Naive thymus-derived CD4-positive, alpha-beta T cell (primary cell): ENCODE data around the gene NUP160. TPM values are rescaled to one million over a fixed set of nuclear protein-coding genes. Genes with fewer than 3 reads are reported as not detected.
"Not testable (repeated sequence)": the region's sequence is repeated elsewhere in the genome, so short reads cannot be mapped to it uniquely, and the experiment has no call there.

Source experiments
- ATAC-seq: fragments of 150-1000 bp; cut with Tn5 transposase; 2 replicates; pipeline ENCODE4 v1.10.0; 2021; ENCODE audit warnings: mild to moderate bottlenecking, moderate library complexity
- CTCF ChIA-PET: fragments of 350-600 bp; sonication (Branson Sonifier 250); formaldehyde crosslinking; loops from one replicate; lab custom pipeline; 2021; ENCODE audit warnings: antibody characterized with exemption; lab: Charles Lee
- POLR2A ChIA-PET: fragments of 350-600 bp; sonication (Branson Sonifier 250); formaldehyde crosslinking; loops from one replicate; lab custom pipeline; 2021; ENCODE audit warnings: antibody characterized with exemption, inconsistent platforms; lab: Charles Lee
- DNase-seq, 9 donors: peaks; one replicate each; pipeline versions ENCODE4 v3.0.0 to v3.0.0-alpha.2; 2020 to 2022; ENCODE audit warnings: mixed read lengths in 1 of 9
- H3K27ac ChIP-seq: one replicate; pipeline ENCODE4 v1.7.0; 2013; ENCODE audit warnings: mild to moderate bottlenecking, low read depth, low read length, moderate library complexity
- H3K27me3 ChIP-seq, 2 donors: one replicate each; pipeline ENCODE4 v1.7.0; 2013; ENCODE audit warnings: low read length in 2 of 2, mild to moderate bottlenecking in 2 of 2, moderate library complexity in 2 of 2; ENCODE audit not compliant: control insufficient read depth in 2 of 2, insufficient read depth in 2 of 2
- H3K36me3 ChIP-seq, 3 experiments: 1 replicate in 2 of 3; 2 replicates in 1 of 3; pipeline ENCODE4 v1.7.0; 2013; ENCODE audit warnings: low read length in 3 of 3, mild to moderate bottlenecking in 3 of 3, moderate library complexity in 1 of 3; ENCODE audit not compliant: insufficient read depth in 3 of 3, control insufficient read depth in 2 of 3
- H3K4me1 ChIP-seq, 2 donors: one replicate each; pipeline ENCODE4 v1.7.0; 2013; ENCODE audit warnings: low read length in 2 of 2, mild to moderate bottlenecking in 2 of 2, moderate library complexity in 1 of 2; ENCODE audit not compliant: control insufficient read depth in 2 of 2, insufficient read depth in 2 of 2
- H3K4me3 ChIP-seq: 2 replicates; pipeline ENCODE4 v1.7.0; 2013; ENCODE audit warnings: mild to moderate bottlenecking, low read length
- H3K9me3 ChIP-seq, 3 experiments: 1 replicate in 2 of 3; 2 replicates in 1 of 3; pipeline ENCODE4 v1.7.0; 2013; ENCODE audit warnings: low read length in 3 of 3; ENCODE audit not compliant: control insufficient read depth in 2 of 3
- H3K27ac Mint-ChIP-seq, 9 donors: one replicate each; pipeline ENCODE4 v1.8.0; 2020 to 2022; ENCODE audit warnings: mixed read lengths in 9 of 9, mild to moderate bottlenecking in 8 of 9, moderate library complexity in 5 of 9, inconsistent platforms in 2 of 9
- H3K27me3 Mint-ChIP-seq, 5 donors: one replicate each; pipeline ENCODE4 v1.8.0; 2021 to 2022; ENCODE audit warnings: mixed read lengths in 5 of 5, mild to moderate bottlenecking in 1 of 5
- H3K36me3 Mint-ChIP-seq, 5 donors: one replicate each; pipeline ENCODE4 v1.8.0; 2020 to 2022; ENCODE audit warnings: mixed read lengths in 5 of 5, mild to moderate bottlenecking in 3 of 5, inconsistent platforms in 1 of 5
- H3K4me1 Mint-ChIP-seq, 7 donors: one replicate each; pipeline ENCODE4 v1.8.0; 2020 to 2022; ENCODE audit warnings: mixed read lengths in 7 of 7, mild to moderate bottlenecking in 3 of 7, inconsistent platforms in 1 of 7
- H3K4me3 Mint-ChIP-seq, 10 donors: one replicate each; pipeline ENCODE4 v1.8.0; 2020 to 2022; ENCODE audit warnings: mild to moderate bottlenecking in 10 of 10, mixed read lengths in 10 of 10, moderate library complexity in 6 of 10, inconsistent platforms in 2 of 10
- H3K9me3 Mint-ChIP-seq, 11 donors: one replicate each; pipeline ENCODE4 v1.8.0; 2020 to 2022; ENCODE audit warnings: mixed read lengths in 11 of 11, mild to moderate bottlenecking in 4 of 11, inconsistent platforms in 1 of 11, moderate library complexity in 1 of 11
- intact Hi-C, 2 donors: fragments of 100-400 bp; cut with micrococcal nuclease; formaldehyde crosslinking; loops; one replicate each; pipeline ENCODE4 v1.15.1; 2023
- polyA plus RNA-seq, 2 donors: library from polyadenylated mRNA; unstranded; fragments of 300-500 nt; fragmentation: Illumina TruSeq; gene quantifications; one replicate each; pipeline ENCODE4 v1.2.3, GENCODE V29; 2021
- total RNA-seq, 6 experiments: library from RNA in 5 of 6; stranded (reverse) in 5 of 6; gene quantifications; 1 replicate in 5 of 6; 2 replicates in 1 of 6; pipeline ENCODE4 v1.2.3 and lab custom pipeline; 2021 to 2026

Gene NUP160
- total and polyA plus RNA-seq, 7 experiments from 2014 or later: 35.1 to 68.0 (median 61.1) TPM

DNA sequence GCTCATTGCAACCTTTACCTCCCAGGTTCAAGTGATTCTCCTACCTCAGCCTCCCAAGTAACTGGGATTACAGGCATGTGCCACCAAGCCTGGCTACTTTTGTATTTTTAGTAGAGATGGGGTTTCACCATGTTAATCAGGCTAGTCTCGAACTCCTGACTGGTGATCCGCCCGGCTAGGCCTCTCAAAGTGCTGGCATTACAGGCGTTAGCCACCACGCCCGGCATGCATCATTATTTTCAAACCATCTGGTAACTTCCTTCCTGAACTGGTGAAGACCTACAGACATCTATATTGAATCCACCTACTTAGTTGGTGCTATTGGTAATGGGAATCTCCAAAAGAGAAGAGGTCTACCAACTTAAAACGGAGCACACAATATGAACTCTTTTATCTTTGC is 110.3 kb downstream of the NUP160 start:
- H3K4me1 ChIP-seq, DNase-seq, H3K9me3 ChIP-seq, POLR2A ChIA-PET, H3K27me3 ChIP-seq, CTCF ChIA-PET, H3K27me3 Mint-ChIP-seq, H3K9me3 Mint-ChIP-seq, H3K4me3 Mint-ChIP-seq, ATAC-seq, H3K27ac ChIP-seq, H3K4me3 ChIP-seq, H3K4me1 Mint-ChIP-seq: not testable (repeated sequence)
- Mint-ChIP-seq H3K27ac (peak overlapping the region in 4 of 9 donors; percentile 28 to 40 (median 30)), H3K36me3 (peaks cover 5 to 36% (median 16%) of the 10 kb centered on the region in 5 donors)
- intact Hi-C loops: loop anchor here in 1 of 2 donors (10.0 kb wide), 1 partner anchor 67 kb away; no protein-coding TSS in a partner anchor
- peaks cover 22 to 77% (median 29%) of the 10 kb centered on the region in 3 experiments for H3K36me3 ChIP-seq

- H3K4me1 Mint-ChIP-seq: peaks cover 0 to 15% (median 2%) of the 10 kb centered on the region in 7 donors
- H3K9me3 ChIP-seq: no peaks in the 10 kb centered on the region
- H3K27me3 ChIP-seq: no peaks in the 10 kb centered on the region
- intact Hi-C loops: loop anchor here in 1 of 2 donors (10.0 kb wide), 1 partner anchor 73 kb away; no protein-coding TSS in a partner anchor
- ChIA-PET CTCF (interaction anchor here (0.7 kb wide), 1 partner anchor 26 kb away, joined by 3 read pairs; no protein-coding TSS in a partner anchor), POLR2A (no interaction called here)
- no peak for ATAC-seq
- peak overlapping the region in 5 of 9 donors; percentile 21 to 81 (median 42) for H3K27ac Mint-ChIP-seq
- peaks cover 15 to 59% (median 31%) of the 10 kb centered on the region in 5 donors for H3K36me3 Mint-ChIP-seq
- DNase-seq: no peak
- no peaks in the 10 kb centered on the region for H3K9me3 Mint-ChIP-seq
- H3K4me3 Mint-ChIP-seq: no peak overlapping the region
- no peak overlapping the region for H3K27ac ChIP-seq
- peaks cover 17 to 87% (median 50%) of the 10 kb centered on the region in 3 experiments for H3K36me3 ChIP-seq
- no peaks in the 10 kb centered on the region for H3K4me1 ChIP-seq
- no peaks in the 10 kb centered on the region for H3K27me3 Mint-ChIP-seq
- H3K4me3 ChIP-seq: no peak overlapping the region
Measured at GRCh38 chr11:47732271-47732670, 115.9 kb downstream of the NUP160 start.

GRCh38 chr11:47731475-47731874 is 116.7 kb downstream of the NUP160 start:
- ChIA-PET CTCF (interaction anchor here (1.3 kb wide), 1 partner anchor 16 kb away, joined by 3 read pairs; the partner anchor contains the start of gene AGBL2), POLR2A (interaction anchor here (0.9 kb wide), 1 partner anchor 30 kb away, joined by 3 read pairs; no protein-coding TSS in a partner anchor)
- H3K36me3 ChIP-seq: peaks cover 15 to 87% (median 50%) of the 10 kb centered on the region in 3 experiments
- H3K9me3 Mint-ChIP-seq: no peaks in the 10 kb centered on the region
- ATAC-seq (no peak), DNase-seq (no peak)
- H3K27me3 Mint-ChIP-seq: no peaks in the 10 kb centered on the region
- no peaks in the 10 kb centered on the region for H3K9me3 ChIP-seq
- intact Hi-C loops: loop anchor here in 1 of 2 donors (10.0 kb wide), 1 partner anchor 73 kb away; no protein-coding TSS in a partner anchor
- H3K4me1 ChIP-seq: no peaks in the 10 kb centered on the region
- H3K27me3 ChIP-seq: no peaks in the 10 kb centered on the region
- H3K36me3 Mint-ChIP-seq: peaks cover 12 to 52% (median 24%) of the 10 kb centered on the region in 5 donors
- H3K27ac Mint-ChIP-seq: peak overlapping the region in 6 of 9 donors; percentile 22 to 78 (median 70)
- H3K4me1 Mint-ChIP-seq: peaks cover 0 to 11% (median 1%) of the 10 kb centered on the region in 7 donors
- H3K4me3 ChIP-seq: no peak overlapping the region
- no peak overlapping the region for H3K27ac ChIP-seq
- no peak overlapping the region for H3K4me3 Mint-ChIP-seq

Other genes with a start within 250 kb of the NUP160 start
- gene MTCH2, start 205.8 kb downstream of the NUP160 start, total RNA-seq: 10 to 100 TPM; 19.8 to 88.6 (median 21.1) TPM
- gene MTCH2, start 205.8 kb downstream of the NUP160 start, polyA plus RNA-seq: 10 to 100 TPM; 46.8 to 51.6 TPM
- gene AGBL2, start 133.0 kb downstream of the NUP160 start, total RNA-seq: 10 to 100 TPM in 1 of 5 experiments, 1 to 10 TPM in 4; 4.7 to 11.3 (median 8.1) TPM
- 1 to 10 TPM in 1 of 2 donors, under 1 TPM in 1; 0.33 to 1.8 TPM for gene AGBL2, start 133.0 kb downstream of the NUP160 start, polyA plus RNA-seq
- 100 to 1,000 TPM; 143 to 347 (median 280) TPM for gene FNBP4, start 81.0 kb downstream of the NUP160 start, total RNA-seq
- gene FNBP4, start 81.0 kb downstream of the NUP160 start, polyA plus RNA-seq: 10 to 100 TPM; 49.0 to 54.4 TPM
- 10 to 100 TPM; 31.8 to 82.3 (median 53.9) TPM for gene PTPRJ, start 132.2 kb upstream of the NUP160 start, total RNA-seq
- gene PTPRJ, start 132.2 kb upstream of the NUP160 start, polyA plus RNA-seq: 10 to 100 TPM in 1 of 2 donors, 1 to 10 TPM in 1; 7.0 to 11.8 TPM